ENCODE results near the gene NACC2.

- TF ChIP-seq CTCF (IDR thresholded peaks at IDR 0.05) (no peak), POLR2AphosphoS5 (IDR thresholded peaks at IDR 0.05) (no peak), POLR2A (IDR thresholded peaks at IDR 0.05) (no peak), EP300 (IDR thresholded peaks at IDR 0.05) (no peak)
Measured at GRCh38 chr9:136007934-136008692, 87.0 kb downstream of the NACC2 start.
